Measurements from ENCODE around the gene GALNT17.

GALNT17 gene

DNA sequence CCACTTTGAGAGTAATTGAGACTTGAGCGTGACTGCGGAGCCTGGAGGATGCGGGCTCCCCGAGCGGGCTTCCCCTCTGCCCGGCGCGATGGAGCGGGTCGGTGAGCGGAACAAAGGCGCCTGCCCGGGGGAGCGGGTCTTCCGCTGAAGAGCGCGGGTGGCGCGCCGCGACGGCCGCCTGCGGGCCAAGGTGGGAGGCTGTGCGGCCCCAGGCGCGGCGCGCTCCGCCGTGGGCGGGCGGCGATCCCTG lies at the start of gene GALNT17:
GALNT17 (plus strand) TSS at position 18 of the 250 bp plus-strand sequence.
- TF ChIP-seq L3MBTL2 (conservative IDR thresholded peaks at IDR 0.05) (no peak), ELF4 (IDR thresholded peaks at IDR 0.05) (no peak), NFRKB (IDR thresholded peaks at IDR 0.05) (no peak), ARNT (IDR thresholded peaks at IDR 0.05) (no peak), HDGF (IDR thresholded peaks at IDR 0.05; ENCODE audit: borderline replicate concordance) (no peak), BHLHE40 (IDR thresholded peaks at IDR 0.05; ENCODE audit: borderline replicate concordance) (no peak), SP1 (IDR thresholded peaks at IDR 0.05) (no peak), ZNF384 (IDR thresholded peaks at IDR 0.05) (no peak), TARDBP (IDR thresholded peaks at IDR 0.05) (no peak), FOXK2 (IDR thresholded peaks at IDR 0.05) (no peak)
- TF ChIP-seq, protein P1, sequence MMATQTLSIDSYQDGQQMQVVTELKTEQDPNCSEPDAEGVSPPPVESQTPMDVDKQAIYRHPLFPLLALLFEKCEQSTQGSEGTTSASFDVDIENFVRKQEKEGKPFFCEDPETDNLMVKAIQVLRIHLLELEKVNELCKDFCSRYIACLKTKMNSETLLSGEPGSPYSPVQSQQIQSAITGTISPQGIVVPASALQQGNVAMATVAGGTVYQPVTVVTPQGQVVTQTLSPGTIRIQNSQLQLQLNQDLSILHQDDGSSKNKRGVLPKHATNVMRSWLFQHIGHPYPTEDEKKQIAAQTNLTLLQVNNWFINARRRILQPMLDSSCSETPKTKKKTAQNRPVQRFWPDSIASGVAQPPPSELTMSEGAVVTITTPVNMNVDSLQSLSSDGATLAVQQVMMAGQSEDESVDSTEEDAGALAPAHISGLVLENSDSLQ (IDR thresholded peaks at IDR 0.05), result no peak
- no peak for DNase-seq (ENCODE audit: extremely low spot score)
- ChIA-PET POLR2A (no interaction called here), CTCF (no interaction called here)

DNA sequence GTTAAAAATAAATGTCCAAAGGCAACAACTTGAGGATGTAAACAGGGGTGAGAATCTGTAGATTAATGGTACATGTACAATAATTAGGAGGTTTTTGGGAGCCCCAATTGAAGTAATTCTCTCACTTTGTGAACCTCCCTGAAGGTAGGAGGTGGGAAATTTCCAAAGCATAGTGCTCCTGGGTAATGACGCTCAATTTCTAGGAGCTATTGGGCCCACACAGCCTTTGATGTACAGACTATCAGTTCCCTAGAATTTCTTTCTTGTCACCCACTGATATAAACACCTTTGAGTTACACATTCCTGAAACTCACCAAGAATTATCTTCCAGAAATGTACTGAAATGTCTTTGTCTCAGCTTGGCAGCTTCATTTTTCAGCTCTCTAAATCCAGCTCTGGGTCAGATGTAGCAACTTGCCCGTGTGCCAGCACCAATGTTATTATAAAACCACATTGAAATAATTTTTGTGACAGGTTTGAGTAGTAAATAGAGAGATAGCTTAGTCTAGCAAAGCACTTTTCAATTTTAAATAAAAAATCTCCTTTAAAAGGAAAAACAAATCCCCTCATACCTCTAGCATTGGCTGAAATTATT lies 36.6 kb upstream of the GALNT17 start:
- POLR2A ChIA-PET, result no interaction called here
- DNase-seq (ENCODE audit: extremely low spot score), result no peak
- TF ChIP-seq FOXM1 (IDR thresholded peaks at IDR 0.05; ENCODE audit: borderline replicate concordance) (no peak), ELF4 (IDR thresholded peaks at IDR 0.05) (no peak)
- CTCF ChIA-PET, result no interaction called here

DNA sequence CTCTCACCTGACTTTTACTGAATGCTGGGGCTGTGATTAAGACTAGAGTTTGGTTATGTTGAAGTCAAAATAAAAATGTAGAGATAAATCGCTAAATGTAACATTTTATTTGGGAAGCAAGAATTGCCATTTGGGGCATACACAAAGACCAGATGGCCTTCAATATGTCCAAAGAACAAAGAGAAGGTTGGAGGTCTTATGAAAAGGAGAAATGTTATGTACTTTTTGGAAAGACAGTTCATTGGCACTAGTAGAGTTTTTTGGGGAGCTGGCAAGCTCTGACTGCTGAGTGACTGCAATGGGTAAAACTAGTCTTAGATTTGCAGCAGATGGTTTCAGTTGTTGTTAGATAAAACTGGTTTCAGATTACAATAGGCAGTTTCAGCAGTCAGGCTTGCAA lies 35.6 kb upstream of the GALNT17 start:
- ChIA-PET POLR2A (no interaction called here), CTCF (no interaction called here)
- TF ChIP-seq SP1 (IDR thresholded peaks at IDR 0.05), result no peak
- no peak for TF ChIP-seq TARDBP (IDR thresholded peaks at IDR 0.05)
- no peak for TF ChIP-seq FOXA1 (IDR thresholded peaks at IDR 0.05)
- no peak for TF ChIP-seq LEF1 (IDR thresholded peaks at IDR 0.05; ENCODE audit: borderline replicate concordance)
- TF ChIP-seq, protein P1 (IDR thresholded peaks at IDR 0.05), result no peak
- TF ChIP-seq SUZ12 (IDR thresholded peaks at IDR 0.05), result no peak
- no peak for DNase-seq (ENCODE audit: extremely low spot score)

DNA sequence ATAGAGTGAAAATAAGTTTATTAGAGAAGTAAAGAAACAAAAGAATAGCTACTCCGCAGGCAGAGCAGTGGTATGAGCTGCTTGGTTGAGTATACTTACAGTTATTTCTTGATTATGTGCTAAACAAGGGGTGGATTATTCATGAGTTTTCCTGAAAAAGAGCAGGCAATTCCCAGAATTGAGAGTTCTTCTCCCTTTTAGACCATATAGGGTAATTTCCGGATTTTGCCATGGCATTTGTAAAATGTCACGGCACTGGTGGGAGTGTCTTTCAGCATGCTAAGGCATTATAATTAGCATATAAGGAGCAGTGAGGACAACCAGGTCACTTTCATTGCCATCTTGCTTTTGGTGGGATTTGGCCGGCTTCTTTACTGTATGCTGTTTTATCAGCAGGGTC lies 25.7 kb upstream of the GALNT17 start:
- TF ChIP-seq SP1 (IDR thresholded peaks at IDR 0.05), result no peak
- no peak for TF ChIP-seq LEF1 (IDR thresholded peaks at IDR 0.05; ENCODE audit: borderline replicate concordance)
- TF ChIP-seq, protein P1 (IDR thresholded peaks at IDR 0.05), result no peak
- no peak for TF ChIP-seq FOXM1 (IDR thresholded peaks at IDR 0.05; ENCODE audit: borderline replicate concordance)
- no peak for TF ChIP-seq TARDBP (IDR thresholded peaks at IDR 0.05)
- no peak for TF ChIP-seq HDGF (IDR thresholded peaks at IDR 0.05; ENCODE audit: borderline replicate concordance)
- no peak for TF ChIP-seq SUZ12 (IDR thresholded peaks at IDR 0.05)
- no peak for TF ChIP-seq L3MBTL2 (conservative IDR thresholded peaks at IDR 0.05)
- no peak for TF ChIP-seq BHLHE40 (IDR thresholded peaks at IDR 0.05; ENCODE audit: borderline replicate concordance)
- no peak for TF ChIP-seq FOXA1 (IDR thresholded peaks at IDR 0.05)
- TF ChIP-seq ARNT (IDR thresholded peaks at IDR 0.05), result no peak
- TF ChIP-seq FOXK2 (IDR thresholded peaks at IDR 0.05), result no peak
- no peak for TF ChIP-seq ELF4 (IDR thresholded peaks at IDR 0.05)
- no peak for TF ChIP-seq ZNF384 (IDR thresholded peaks at IDR 0.05)
- no peak for TF ChIP-seq NFRKB (IDR thresholded peaks at IDR 0.05)
- TF ChIP-seq CTBP1 (IDR thresholded peaks at IDR 0.05; ENCODE audit: borderline replicate concordance), result no peak
- ChIA-PET POLR2A (no interaction called here), CTCF (no interaction called here)
- DNase-seq (ENCODE audit: extremely low spot score), result no peak

DNA sequence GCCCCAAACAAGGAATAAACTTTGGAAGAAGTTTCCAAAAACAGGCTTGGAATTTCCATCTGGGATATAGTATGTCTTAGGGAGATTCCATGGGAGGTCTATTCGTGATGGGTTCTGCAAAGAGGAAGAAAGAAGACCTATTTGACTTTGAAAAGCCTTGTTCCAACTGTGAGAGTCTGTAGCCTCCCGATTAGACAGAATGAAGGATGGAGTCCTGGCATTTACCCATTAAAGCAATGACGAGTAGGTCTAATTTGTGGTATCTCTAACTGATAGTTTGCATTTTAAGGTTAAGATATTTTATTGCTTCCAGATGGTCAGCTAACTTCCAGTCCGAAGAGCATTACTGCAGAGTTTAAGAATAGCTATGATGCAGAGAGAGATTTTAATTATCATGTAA lies 19.5 kb upstream of the GALNT17 start:
- no peak for TF ChIP-seq SUZ12 (IDR thresholded peaks at IDR 0.05)
- no peak for TF ChIP-seq CTBP1 (IDR thresholded peaks at IDR 0.05; ENCODE audit: borderline replicate concordance)
- no peak for TF ChIP-seq NFRKB (IDR thresholded peaks at IDR 0.05)
- no peak for TF ChIP-seq ZNF384 (IDR thresholded peaks at IDR 0.05)
- TF ChIP-seq SP1 (IDR thresholded peaks at IDR 0.05), result no peak
- TF ChIP-seq BHLHE40 (IDR thresholded peaks at IDR 0.05; ENCODE audit: borderline replicate concordance), result no peak
- no peak for TF ChIP-seq HDGF (IDR thresholded peaks at IDR 0.05; ENCODE audit: borderline replicate concordance)
- TF ChIP-seq TARDBP (IDR thresholded peaks at IDR 0.05), result no peak
- CTCF ChIA-PET, result no interaction called here
- no peak for DNase-seq (ENCODE audit: extremely low spot score)
- POLR2A ChIA-PET, result no interaction called here

DNA sequence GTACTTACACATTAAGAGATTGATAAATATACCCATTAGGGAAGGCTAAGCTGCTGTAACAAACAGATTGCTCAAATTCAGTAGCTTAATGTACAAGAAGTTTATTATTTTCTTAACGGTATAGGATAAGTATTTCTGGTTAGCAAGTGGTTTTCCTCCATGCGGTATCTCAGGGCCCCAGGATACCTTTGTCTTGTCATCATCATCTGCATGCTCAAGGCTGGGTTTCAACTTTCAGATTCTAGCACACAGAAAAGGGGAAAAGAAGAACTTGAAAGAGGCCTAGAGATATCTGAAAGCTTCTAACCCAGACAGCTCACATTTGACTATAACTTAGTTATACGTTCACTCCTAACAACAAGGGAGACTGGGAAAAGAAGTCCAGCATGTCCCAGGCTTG lies 11.8 kb upstream of the GALNT17 start:
- CTCF ChIA-PET, result no interaction called here
- POLR2A ChIA-PET, result no interaction called here
- TF ChIP-seq FOXM1 (IDR thresholded peaks at IDR 0.05; ENCODE audit: borderline replicate concordance) (no peak), LEF1 (IDR thresholded peaks at IDR 0.05; ENCODE audit: borderline replicate concordance) (no peak)
- no peak for DNase-seq (ENCODE audit: extremely low spot score)

DNA sequence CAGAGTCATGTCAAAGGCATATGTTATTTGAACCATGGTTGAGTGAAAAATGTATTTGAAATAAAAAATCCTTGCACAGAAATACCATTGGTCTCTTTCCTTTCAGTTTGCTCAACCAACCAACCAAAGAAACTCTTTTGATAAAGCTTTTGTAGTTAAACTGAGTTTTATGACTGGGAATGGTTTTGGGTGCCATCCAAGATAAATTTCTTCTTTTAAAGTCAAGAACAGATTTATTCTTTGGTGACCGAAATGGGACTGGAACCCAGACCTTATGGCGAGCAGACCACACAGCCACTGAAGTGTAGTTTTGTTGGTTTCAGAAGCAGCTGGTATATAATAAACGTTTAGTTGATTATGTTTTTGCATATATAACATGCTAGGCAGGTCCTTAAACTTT lies 2.8 kb upstream of the GALNT17 start:
- ChIA-PET POLR2A (no interaction called here), CTCF (interaction anchor here (0.6 kb wide), 1 partner anchor 166 kb away, joined by 3 read pairs; no protein-coding TSS in a partner anchor)
- no peak for DNase-seq (ENCODE audit: extremely low spot score)
- TF ChIP-seq ARNT (IDR thresholded peaks at IDR 0.05) (no peak), FOXK2 (IDR thresholded peaks at IDR 0.05) (no peak), SP1 (IDR thresholded peaks at IDR 0.05) (no peak), FOXM1 (IDR thresholded peaks at IDR 0.05; ENCODE audit: borderline replicate concordance) (no peak), SUZ12 (IDR thresholded peaks at IDR 0.05) (no peak), LEF1 (IDR thresholded peaks at IDR 0.05; ENCODE audit: borderline replicate concordance) (no peak), ELF4 (IDR thresholded peaks at IDR 0.05) (no peak), FOXA1 (IDR thresholded peaks at IDR 0.05) (no peak), TARDBP (IDR thresholded peaks at IDR 0.05) (no peak), L3MBTL2 (conservative IDR thresholded peaks at IDR 0.05) (no peak)
- TF ChIP-seq, protein P1 (IDR thresholded peaks at IDR 0.05), result no peak
